Stimulated activated CD4-positive, alpha-beta T cell treated with anti-CD3 and anti-CD28 coated beads, Interleukin-12 subunit alpha, Interleukin-12 subunit beta, amount 100 ng/mL, for 24 hours (primary cell): Measurements from ENCODE around the gene DMWD.

Source experiments
- DNase-seq, 2 experiments: peaks; one replicate each; pipeline ENCODE4 v3.0.0-alpha.2; 2020; ENCODE audit warnings: low read depth in 2 of 2

DMWD gene, protein sequence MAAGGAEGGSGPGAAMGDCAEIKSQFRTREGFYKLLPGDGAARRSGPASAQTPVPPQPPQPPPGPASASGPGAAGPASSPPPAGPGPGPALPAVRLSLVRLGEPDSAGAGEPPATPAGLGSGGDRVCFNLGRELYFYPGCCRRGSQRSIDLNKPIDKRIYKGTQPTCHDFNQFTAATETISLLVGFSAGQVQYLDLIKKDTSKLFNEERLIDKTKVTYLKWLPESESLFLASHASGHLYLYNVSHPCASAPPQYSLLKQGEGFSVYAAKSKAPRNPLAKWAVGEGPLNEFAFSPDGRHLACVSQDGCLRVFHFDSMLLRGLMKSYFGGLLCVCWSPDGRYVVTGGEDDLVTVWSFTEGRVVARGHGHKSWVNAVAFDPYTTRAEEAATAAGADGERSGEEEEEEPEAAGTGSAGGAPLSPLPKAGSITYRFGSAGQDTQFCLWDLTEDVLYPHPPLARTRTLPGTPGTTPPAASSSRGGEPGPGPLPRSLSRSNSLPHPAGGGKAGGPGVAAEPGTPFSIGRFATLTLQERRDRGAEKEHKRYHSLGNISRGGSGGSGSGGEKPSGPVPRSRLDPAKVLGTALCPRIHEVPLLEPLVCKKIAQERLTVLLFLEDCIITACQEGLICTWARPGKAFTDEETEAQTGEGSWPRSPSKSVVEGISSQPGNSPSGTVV

DNA sequence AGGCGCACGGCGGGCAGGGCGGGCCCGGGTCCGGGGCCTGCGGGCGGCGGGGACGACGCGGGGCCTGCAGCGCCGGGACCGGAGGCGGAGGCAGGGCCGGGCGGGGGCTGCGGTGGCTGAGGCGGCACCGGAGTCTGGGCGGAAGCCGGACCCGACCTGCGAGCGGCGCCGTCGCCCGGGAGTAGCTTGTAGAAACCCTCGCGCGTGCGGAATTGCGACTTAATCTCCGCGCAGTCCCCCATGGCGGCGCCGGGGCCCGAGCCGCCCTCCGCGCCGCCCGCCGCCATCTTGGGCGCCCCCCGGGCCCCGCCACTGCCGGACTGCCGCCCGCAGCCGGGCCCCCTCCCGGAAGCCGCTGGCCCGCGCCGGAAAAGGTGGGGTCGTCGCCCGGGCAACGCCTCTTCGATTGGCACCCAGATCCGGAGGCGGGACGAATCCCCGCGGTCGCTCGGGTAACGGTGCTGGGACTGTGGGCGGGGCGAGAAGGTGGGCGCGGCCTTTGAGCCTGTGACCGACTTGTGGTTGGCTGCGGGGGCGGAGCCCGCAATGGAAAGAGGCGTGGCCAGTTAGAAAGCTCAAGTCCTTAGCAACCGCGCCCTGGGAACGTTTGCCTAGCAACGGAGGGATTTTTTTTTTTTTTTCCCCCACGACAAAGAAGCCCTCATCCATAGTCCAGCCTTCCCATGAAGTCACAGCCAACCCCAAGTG is at the start of gene DMWD:
DMWD (minus strand) TSS at position 376 of the 708 bp plus-strand sequence; CDS start at position 287, 89 bp downstream.
- peak; percentile 99 to 100 for DNase-seq

DNA sequence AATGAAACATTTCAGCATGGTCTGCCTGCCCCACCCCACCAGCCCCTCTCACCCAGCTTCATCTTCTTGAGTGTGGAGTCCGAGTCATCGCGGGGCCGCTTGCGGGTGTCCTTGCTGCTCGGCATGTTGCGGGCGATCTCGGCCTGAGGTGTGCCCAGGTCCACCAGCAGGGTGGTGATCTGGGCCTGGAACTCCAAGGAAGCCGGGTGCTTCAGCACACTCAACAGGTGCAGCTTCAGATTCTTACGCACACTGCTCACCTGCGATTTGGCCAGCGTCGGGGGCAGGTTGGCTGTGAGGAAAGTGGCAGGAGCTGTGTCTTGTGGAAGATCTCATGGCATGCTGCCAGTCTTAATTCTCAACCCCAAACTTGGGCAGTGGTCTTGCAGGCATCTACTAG is 49.6 kb upstream of the DMWD start:
- no peak for DNase-seq

DNA sequence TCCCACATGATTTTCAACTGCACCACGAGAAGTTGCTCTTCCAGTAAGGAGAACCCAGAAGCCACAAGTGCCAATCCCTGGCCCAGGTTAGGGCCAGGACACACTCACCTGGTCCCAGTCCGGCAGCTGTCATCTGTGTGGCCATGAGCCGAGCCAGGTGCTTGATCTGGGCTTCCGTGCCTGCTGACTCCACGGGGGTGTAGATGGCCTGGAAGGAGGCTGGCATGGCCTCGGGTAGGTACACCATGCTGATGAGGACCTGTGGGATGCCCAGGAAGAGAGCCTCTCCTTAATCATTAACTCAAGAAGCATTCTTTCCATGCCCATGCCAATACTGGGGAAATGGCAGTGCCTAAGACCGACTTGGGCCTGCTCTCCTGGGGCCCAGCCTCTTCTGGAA is 42.3 kb upstream of the DMWD start:
- no peak for DNase-seq

DNA sequence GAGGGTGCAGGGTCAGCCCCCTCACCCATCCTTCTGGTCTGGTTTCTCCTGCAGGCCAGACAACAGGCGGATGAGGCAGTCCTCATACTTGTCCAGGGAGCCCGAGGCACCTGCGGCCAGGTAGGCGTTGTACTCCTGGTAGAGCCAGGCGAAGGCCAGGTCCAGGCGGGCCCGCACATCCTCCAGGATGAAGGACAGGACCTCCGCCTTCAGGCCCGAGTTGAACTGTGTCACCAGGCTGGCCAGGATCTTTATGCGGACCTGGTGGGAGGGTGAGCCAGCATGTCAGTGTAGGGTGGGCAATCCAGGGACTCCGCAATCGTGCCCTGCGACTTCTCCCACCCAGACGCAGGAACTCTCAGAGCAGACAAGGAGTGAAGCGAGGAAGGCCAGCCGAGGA is 36.3 kb upstream of the DMWD start:
- no peak for DNase-seq

DNA sequence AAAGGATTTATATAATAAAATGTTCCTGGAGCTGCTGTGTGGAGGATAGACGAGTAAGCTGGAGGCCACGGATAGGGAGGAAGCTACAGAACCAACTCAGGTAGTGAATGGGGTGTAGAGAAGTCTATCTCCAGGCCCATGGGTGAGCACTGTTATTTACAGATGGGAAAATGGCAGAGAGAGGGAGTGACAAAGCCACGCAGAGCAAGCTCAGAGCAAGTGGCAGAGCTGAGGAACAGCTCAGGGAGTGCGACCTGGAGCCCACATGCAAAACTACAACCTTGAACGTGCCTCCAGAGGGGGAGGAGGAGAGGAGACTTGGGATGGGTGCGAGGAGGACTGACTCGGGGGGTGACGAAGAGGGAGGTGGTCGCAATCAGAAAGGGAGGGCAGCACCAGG is 35.9 kb upstream of the DMWD start:
- DNase-seq = no peak

DNA sequence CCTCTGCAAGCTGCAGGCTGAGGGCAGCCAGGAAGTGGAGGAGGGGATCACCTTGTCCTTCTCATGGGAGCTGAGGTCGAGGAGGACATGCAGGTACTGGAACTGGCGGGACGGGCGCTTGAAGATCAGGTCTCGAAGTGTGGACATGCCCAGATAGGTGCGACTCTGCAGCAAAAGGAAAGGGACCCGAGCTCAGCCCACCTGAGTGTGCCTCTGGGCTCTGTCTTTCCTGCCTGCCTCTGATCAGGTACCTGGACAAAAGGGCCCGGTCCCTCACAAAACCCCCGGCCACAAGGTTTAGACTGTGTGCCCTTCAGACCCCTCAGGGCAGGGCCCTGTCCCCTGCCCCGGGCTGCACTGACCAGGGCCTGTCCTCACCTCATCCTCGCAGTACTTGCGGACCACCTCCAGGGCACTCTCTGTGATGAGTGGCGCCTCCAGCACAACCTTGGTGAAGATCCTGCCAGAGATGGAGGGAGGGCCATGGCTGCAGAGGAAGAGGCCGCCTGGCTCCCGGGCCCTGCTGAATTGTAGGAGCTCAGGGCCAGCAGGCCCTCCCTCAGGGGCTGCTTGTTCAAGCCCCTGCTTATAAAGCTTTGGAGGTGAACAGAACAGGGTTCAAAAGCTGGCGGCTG is 34.9 kb upstream of the DMWD start:
- no peak for DNase-seq

DNA sequence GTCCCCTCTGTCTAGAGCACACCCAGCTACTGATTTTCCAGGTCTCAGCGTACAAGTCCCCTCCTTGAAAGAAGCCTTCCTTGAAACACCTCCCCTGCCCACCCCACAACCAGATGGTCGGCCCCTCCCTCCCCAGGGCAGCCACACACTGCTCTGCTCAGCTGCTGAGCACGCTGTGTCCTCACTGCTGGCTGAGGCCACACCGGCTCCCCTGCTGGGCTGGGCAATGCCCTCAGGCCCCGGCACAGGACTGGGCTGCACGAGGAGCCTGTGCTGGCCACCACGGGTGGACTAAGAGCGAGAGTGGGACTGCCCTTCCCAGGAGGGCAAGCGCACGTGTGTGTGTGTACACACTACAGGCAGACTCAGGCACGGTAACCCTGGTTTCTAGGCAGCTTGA is 34.3 kb upstream of the DMWD start:
- no peak for DNase-seq

DNA sequence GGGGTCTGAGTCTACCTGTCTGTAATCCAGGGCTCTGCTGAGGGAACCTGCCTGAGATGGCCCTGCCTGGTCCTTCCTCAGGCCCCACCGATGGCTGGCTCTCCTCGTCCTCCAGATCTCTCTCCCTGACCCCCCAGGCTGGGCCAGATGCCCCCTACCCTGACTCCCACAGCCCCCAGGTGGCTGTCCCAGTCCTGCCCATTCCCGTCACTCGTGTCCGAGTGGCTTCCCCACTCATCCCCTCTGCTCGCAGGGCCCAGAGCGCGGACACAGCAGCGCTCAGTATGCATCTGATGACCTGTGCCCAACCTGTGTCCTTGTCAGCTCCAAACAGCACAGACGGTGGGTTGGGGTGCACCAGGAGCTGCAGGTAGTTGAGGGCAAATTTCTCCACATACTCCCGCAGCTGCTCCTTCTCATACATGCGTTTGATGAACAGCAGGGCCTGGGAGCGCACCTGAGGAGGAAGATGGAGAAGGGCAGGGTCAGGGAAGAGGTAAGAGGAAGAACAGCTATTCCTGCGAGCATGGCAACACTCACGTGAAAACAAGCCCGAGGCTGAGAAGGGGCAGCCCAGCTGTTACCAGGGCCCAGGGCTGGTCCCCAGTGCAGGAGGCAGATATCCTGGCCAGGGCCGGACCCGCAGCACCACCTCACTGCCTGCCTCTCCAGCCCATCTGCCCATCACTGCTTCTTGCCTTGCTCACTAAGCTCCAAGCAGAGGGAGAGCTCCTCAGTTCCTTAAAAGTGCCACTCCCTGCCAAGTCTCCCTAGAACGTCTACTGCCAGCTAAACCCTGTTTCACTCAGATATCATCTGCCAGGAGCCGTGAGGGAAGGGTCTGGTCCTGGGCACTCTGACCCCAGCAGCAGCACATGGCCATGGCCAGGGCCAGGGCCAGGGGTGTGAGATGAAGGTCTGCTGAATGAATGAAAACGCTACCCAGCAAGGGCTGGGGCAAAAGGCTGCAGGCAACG is 33.6 kb upstream of the DMWD start:
- DNase-seq = no peak

DNA sequence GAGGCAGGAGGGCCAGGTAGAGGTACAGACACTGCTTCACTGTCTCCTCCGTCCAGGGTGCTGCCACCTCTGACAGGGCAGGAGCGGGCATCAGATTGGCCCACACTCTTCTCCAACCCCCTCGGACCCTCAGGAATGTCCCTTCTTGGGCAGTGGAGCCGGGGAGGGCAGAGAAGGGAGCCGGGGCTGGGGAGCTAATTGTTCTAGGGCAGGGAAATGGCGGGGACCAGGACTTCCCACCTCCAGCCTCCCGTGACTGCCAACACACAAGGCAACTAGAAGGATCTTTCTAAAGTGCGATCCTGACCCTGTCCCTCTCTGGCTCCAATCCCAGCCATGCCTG is 32.6 kb upstream of the DMWD start:
- no peak for DNase-seq

DNA sequence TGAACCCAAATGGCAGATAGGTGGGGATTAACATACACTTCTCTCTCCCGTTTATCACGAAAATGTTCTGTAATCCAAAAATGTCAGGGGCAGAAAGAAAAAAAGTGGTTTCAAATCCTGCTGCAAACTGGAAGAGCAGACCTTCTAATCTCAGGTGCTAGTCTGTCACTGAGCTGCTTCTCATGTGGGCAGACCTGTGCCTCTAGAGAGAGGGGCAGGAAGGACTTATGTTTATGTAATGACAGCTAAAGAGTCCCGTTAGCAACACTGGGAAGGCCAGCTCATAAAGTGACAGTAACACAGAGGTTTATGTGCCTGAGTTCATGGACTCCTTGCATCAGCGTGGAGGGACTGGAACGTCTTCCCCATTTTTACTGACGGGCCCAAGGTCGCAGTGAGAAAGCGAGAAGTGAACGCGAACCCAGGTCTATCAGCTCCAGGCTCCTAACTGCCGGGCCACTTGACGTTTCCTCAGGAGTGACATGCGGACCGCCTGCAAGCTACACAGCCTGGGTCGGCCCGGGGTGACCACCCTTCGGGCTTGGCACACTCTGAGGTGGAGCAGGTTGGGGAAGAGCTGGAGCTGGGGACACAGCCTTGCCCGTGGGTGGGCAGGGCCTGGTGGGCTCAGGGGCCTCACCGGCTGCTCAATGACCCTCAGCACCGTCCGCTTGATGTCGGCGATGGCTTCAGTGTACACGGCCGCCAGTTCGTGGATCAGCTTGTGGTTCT is 32.1 kb upstream of the DMWD start:
- no peak for DNase-seq

DNA sequence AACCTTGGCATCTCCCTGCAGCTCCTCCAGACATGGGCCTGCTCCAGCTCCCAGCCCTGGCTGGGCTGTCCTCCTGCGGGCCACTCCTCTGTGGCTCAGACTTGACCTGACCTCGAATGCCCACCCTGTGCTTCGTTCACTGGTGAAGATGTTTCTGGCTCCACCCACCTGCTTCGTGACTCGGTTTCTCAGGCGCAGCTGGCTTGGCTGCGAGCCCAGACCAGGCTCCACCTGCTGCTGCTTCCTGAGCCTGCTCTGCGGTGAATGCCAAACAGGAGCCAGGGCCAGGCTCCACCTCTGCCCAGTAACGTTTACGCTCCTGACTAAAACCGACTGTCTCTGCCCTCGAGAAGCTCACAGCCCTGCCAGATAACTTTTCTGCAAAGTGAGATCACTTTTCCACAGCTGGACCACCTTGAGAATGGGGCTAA is 31.4 kb upstream of the DMWD start:
- no peak for DNase-seq

DNA sequence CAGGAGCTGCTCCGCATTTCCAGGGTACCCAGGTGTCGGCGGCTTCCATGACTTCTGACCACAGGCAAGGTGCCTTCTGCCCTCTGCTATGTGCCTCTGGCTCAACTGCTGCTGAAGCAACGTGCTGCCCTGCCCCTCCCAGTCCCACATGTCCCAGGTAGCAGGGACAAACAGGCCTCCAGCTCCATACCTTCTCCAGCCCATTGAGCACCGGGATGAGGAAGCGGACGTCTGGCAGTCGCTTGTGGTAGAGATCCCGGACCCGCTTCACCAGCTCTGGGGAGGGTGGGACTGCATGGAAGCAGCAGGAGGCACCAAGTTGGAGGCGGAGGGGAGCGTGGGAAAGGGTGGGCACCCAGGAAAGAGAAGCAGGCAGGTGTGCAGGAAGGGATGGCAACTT is 30.5 kb upstream of the DMWD start:
- no peak for DNase-seq

DNA sequence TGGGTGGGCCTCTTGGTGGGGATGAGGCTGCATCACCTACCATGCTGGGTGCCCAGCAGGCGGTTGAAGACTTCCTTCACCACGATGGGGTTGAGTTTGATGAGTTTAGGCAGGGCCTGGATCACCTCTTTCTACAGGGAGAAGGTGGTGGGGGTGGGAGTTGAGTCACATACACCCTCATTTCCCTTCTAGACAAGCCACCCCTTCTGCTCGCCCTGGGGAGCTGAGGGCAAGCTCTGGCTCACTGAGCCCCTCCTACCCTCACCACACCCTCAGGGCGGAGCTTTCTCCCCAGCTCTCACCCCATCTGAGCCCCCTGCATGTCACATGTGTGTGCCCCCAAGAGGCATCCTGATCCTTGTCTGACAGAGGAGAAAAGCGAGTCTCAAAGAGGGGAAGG is 30.1 kb upstream of the DMWD start:
- no peak for DNase-seq

DNA sequence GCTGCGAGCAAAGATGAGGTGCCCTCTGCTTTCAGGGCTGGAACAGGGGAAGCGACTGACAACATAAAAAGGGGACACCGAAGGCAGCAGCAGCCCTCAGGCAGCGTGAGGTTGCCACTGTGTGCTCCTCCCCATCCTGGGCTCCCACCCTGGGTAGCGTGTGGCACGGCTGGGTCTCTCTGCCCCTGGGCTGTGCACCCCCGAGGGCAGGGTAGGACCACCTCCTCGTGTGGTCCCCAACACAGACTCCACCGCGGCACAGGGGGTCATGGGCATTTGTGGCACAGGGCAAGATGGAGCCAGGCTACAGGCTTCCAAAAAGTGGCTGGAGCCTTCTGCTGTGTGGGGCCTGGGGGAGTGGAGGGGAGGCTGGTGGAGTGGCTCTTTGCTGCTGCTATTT is 28.9 kb upstream of the DMWD start:
- no peak for DNase-seq

DNA sequence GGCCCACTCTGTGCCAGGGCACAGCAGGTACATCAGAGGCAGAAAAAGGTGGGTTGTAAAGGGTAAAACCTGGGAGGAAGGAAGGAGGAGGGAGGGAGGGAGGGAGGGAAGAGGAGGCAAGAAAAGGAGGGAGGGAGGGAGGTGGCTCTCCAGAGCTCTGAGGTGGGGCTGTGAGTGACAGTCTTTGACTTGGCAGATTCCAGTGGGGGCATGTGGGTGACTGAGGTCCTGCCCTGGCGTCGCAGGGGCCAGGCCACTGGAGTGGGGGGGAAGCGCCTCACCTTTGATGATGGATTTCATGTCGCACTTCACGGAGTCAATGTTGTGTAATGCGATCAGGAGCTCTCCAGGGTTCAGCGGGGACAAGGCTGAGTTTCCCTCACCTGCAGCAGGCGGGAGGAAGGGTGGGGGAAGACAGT is 28.5 kb upstream of the DMWD start:
- DNase-seq = no peak

DNA sequence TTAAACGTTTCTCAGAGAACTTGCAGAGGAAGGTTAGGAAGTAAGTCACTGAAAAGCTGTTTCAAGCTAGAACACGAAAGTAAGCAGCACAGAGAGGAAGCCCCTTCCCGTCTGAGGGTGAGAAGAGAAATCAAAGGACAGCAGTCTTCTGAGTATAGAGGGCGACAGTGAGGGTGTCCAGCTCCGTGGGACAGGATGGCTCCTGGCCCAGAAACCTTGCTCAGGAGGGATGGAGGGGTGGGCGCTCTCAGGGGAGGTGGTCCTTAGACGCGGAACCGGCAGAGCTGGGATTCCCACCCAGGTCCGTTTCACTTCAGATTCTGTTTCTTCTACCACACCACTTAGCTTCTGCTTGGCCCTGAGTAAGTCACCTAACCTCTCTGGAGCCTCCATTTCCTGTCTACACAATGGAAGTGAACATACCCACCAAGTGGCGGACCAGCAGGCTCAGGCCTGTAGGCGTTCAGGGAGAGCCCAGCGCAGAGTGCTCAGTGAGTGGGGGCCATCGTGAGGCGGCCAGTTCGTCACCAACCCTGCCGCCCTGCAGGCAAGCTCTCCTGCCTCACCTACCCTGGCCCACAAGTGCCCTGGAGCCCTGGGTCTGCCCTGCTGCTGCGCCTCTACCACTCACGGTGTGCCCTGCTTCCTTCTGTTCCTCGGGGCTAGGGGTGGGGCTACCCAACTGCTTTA is 27.9 kb upstream of the DMWD start:
- no peak for DNase-seq

DNA sequence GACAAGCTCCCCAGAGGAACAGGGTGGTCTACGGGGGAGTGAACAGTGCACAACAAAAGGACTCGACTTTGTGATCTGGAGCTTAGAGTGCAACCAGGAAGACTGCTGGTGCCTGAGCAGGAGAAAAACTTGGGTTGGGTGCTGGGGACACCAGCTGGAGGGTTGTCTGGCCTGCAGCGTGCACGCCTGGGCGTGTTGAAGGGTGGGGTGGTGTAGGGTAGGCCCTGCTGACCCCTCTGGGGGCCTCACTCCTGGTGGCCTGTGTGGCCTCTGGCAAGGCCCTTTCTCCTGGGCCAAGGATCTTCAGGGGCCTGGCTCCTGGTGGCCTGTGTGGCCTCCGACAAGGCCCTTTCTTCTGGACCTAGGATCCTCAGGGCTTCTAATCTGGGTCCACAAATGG is 27.1 kb upstream of the DMWD start:
- no peak for DNase-seq

DNA sequence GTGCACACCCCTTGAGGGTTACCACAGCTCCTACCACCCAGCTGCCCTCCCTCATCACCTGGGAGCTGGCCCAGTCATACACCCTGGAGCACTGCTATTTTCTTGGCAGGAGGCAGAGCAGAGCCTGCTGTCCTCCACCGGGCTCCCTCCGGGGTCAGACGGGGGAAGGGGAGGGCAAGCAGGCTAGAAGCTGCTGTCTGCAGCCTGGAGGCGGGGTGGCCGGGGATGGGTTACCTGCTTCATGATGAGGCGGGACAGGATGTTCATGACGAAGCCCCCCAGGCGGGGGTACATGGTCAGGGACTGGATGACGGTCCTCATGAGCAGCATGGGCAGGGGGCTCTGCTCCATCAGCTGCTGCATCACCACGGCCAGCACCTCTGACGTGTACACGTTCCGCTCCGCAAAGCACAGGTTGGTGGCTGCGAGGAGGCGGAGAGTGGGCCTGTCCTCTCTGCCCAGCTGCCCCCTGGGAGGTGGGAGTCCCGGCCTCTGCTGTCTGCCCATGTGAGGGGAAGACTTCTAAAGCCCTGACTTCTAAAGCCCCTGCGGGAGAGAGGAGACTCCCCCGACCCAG is 25.2 kb upstream of the DMWD start:
- no peak for DNase-seq

DNA sequence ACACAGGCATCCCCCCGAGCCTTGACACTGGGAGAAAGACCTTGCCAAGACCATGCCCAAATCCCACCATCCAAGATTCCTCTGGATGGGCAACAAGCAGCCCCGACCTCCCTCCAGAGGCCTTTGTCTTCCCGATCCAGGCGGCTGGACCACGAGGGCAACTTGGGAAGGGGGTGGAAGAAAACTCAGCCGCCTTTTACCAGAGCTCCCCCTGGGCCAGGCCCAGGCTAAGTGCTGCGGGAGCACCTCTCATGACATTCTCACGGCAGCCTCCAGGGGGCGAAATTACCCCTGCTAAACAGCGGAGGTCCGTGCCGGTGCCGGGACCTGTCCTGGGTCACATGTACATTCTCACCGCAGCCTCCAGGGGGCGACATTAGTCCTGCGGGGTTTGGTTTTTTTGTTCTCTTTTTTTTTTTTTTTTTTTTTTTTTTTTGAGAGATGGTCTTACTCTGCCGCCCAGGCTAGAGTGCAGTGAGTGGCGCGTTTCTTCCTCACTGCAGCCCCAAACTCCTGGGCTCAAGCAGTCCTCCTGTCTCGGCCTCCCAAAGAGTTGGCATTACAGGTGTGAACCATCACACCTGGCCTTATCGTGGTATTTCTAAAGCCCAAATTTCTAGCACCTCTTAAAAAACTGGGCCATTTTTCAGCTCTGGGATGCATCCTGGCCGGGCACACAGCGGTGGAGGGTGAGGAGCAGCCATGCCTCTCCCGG is 24.5 kb upstream of the DMWD start:
- DNase-seq = peak; percentile 91 to 98
